ENCODE results near the gene TRAF4.
"Not testable (repeated sequence)": the region's sequence is repeated elsewhere in the genome, so short reads cannot be mapped to it uniquely, and the experiment has no call there.

The TRAF4 gene

DNA sequence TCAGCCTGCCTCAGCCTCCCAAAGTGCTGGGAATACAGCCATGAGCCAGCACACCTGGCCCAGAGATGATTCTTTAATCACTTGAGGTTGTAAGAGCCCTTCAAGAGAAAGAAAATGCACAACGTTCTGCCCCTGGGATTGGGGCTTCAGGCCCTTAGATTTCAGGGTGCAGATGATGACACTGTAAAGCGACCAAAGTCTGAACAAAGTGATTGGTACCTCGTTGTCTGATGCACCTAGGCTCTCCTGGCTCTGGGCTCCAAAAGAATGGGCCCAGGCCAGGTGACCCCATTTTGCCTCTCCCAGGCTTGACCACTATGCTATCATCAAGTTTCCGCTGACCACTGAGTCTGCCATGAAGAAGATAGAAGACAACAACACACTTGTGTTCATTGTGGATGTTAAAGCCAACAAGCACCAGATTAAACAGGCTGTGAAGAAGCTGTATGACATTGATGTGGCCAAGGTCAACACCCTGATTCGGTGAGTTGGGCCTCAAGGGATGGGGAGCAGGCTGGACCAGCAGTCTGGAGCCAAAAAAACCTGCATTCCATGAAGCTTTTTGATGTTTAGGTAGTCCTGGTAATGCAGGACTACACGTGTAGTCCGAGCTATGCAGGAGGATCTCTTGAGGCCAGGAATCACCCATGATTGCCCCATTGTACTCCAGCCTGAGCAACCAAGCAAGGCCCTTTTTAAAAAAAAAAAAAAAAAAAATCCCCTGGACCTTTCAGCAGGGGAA, 21.2 kb upstream of the TRAF4 start:
- TF ChIP-seq, protein P1, sequence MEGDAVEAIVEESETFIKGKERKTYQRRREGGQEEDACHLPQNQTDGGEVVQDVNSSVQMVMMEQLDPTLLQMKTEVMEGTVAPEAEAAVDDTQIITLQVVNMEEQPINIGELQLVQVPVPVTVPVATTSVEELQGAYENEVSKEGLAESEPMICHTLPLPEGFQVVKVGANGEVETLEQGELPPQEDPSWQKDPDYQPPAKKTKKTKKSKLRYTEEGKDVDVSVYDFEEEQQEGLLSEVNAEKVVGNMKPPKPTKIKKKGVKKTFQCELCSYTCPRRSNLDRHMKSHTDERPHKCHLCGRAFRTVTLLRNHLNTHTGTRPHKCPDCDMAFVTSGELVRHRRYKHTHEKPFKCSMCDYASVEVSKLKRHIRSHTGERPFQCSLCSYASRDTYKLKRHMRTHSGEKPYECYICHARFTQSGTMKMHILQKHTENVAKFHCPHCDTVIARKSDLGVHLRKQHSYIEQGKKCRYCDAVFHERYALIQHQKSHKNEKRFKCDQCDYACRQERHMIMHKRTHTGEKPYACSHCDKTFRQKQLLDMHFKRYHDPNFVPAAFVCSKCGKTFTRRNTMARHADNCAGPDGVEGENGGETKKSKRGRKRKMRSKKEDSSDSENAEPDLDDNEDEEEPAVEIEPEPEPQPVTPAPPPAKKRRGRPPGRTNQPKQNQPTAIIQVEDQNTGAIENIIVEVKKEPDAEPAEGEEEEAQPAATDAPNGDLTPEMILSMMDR (conservative IDR thresholded peaks at IDR 0.05; ENCODE audit: low read depth, low read length), result no peak
- no peak for DNase-seq (ENCODE audit: low read depth)
- H3K4me3 ChIP-seq (ENCODE audit: low read depth, low read length), result no peak overlapping the region

DNA sequence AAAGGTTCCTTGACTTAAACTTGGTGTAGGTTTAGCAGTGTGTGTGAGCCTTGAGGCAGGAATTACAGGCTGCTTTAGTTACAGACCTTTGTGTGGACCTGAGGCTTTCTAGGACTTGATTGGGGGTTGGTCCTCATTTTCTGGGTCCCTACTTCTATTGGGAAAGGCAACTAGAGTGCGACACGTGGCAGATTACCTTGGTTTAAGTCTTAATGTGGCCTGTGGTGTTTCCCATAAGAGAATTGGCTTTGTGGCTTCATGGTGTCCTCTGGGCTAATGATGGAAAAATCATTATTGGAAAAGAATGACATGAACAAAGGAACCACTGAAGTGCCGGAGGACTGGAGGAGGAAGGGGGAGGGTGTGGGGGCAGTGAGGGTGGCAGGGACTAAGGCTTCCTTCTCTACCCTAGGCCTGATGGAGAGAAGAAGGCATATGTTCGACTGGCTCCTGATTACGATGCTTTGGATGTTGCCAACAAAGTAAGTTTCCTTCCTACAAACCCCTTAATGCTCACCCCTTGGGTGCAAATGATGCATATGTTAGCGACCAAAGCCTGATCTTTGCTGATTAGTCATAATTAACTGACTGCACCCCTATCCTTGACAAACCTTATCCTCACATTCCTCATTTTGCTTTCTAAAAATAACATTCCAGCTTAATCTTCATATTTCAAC, 20.5 kb upstream of the TRAF4 start:
- TF ChIP-seq, protein P1 (conservative IDR thresholded peaks at IDR 0.05; ENCODE audit: low read depth, low read length), result no peak
- no peak overlapping the region for H3K4me3 ChIP-seq (ENCODE audit: low read depth, low read length)
- no peak for DNase-seq (ENCODE audit: low read depth)

DNA sequence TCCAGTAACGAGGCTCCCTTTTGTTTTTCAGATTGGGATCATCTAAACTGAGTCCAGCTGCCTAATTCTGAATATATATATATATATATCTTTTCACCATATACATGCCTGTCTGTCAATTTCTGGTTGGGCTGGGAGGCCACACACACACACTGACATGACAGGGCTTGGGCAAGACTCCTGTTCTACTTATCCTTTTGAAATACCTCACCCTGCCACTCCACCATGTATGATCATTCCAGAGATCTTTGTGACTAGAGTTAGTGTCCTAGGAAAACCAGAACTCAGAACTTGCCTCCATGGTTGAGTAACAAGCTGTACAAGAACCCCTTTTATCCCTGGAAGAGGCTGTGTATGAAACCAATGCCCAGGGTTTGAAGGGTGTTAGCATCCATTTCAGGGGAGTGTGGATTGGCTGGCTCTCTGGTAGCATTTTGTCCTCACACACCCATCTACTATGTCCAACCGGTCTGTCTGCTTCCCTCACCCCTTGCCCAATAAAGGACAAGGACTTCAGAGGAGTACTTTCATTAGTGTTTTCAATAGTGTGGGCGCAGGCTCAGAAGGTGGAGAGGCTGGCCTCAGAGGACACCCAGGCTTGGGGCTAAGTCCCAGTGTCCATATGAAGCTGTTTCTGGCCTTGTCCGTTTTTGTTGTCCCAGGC, 19.8 kb upstream of the TRAF4 start:
- not testable (repeated sequence) for H3K4me3 ChIP-seq (ENCODE audit: low read depth, low read length); DNase-seq (ENCODE audit: low read depth)

DNA sequence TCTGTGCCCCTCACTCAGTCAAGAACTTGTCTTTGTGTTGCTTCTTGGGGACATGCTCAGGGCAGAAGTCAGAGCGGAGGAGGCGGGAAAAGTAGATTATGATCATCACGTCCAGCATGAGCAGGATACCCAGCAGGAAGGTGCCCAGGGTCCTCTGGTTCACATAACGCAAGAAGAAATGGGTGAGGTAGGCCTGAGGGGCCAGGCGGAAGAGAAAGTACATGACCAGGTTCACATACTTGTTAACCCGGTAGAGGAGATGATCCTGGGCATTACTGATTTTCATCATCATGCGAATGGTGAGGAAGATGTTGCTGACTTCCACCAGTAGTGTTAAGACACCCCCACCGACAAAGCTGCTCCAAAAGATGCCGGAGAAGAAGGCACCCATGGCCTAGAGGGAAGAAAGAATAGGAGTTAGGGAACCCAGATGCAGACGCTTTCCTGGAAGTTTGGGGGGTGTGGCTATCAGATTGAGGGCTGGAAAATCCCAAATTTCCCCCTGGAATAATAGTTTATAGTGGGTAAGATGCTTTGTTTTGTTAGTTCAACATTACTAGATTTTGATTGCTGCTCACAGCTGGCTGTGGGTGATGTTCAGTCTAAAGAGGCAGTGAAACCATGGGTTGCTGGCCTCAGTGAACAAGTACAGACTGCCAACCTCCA, 19.2 kb upstream of the TRAF4 start:
- TF ChIP-seq, protein P1 (conservative IDR thresholded peaks at IDR 0.05; ENCODE audit: low read depth, low read length), result no peak
- H3K4me3 ChIP-seq (ENCODE audit: low read depth, low read length), result peak overlapping the region; percentile 69
- DNase-seq (ENCODE audit: low read depth), result no peak

DNA sequence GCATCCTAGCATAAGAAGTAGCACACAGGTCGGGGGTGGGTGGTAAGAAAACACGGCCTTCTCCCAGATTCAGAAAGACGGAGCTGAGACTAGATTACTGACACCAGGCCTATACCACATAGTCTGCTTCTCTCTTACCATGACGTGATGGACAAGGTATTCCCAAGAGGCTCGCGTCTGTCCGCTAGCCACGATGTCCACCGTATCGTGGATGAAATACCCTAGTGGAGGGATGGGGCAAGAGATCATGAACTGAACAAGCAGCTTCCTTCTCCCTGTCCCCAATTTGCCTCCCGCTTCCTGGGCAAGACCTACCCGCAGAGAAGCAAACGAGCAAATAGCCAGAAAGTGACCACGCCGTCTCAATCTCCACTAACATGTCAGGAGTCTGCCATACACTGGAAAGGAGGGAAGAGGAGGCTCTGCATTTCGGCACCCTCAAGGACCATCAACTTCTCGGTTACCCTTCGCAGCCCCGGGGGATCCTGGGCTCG, 18.6 kb upstream of the TRAF4 start:
- H3K4me3 ChIP-seq (ENCODE audit: low read depth, low read length), result peak overlapping the region; percentile 69
- DNase-seq (ENCODE audit: low read depth), result peak; percentile 58
- TF ChIP-seq, protein P1 (conservative IDR thresholded peaks at IDR 0.05; ENCODE audit: low read depth, low read length), result peak; percentile 5

DNA sequence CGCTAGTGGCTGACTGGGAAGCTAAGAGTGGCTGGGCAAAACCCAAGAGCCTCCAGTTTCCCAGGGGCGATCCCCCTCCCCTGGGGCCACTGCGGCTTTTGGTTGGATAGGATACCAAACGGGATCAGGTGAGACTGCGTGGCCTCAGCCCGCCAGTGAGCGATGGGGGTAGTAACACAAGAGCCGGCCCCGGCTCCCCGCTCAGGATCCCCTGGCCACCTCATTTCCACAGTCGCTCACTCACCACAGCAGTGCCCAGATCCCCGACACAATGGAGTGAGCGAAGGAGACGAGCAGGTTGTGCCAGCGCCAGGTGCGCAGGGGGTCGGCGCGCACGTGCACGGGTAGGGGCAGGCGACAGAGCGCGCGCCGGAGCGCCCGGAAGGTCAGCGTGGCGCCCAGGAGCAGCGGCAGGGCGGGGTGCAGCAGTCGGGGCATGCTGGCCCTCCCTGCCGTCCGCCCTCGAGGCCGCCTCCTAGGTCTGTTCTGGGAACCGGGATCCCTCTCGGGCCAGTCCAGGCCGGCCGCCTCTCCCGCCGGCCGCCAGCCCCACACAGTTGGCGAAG, 18.1 kb upstream of the TRAF4 start:
- H3K4me3 ChIP-seq (ENCODE audit: low read depth, low read length), result peak overlapping the region; percentile 69
- TF ChIP-seq, protein P1 (conservative IDR thresholded peaks at IDR 0.05; ENCODE audit: low read depth, low read length), result no peak
- peak; percentile 65 for DNase-seq (ENCODE audit: low read depth)
